K562 (cell line): ENCODE measurements around the gene PRC1. TPM values are rescaled to one million over a fixed set of nuclear protein-coding genes. Genes with fewer than 3 reads are reported as not detected.

Experiments used
- ATAC-seq: fragments of 200-7000 bp; cut with Tn5 transposase; 3 replicates; pipeline ENCODE4 v1.9.1; 2020; ENCODE audit warnings: moderate library complexity
- BruUV-seq: library from RNA; stranded (reverse); fragments of 400-500 nt; replicated peaks from 2 replicates; lab custom pipeline; 2021; lab: Mats Ljungman, UMichigan
- CTCF ChIA-PET: fragments of 300-600 bp; formaldehyde crosslinking; extraction: SDS; loops from one replicate; lab custom pipeline; 2021; ENCODE audit warnings: low intra/inter-chr PET ratio; lab: Yijun Ruan, JAX
- POLR2A ChIA-PET: fragments of 300-600, 350-650 bp; sonication (Branson Sonifier 250); formaldehyde crosslinking; extraction: SDS; loops from one replicate; lab custom pipeline; 2021; ENCODE audit warnings: antibody characterized with exemption, inconsistent platforms; lab: Yijun Ruan, JAX
- DNase-seq, 4 experiments: peaks; one replicate each; pipeline versions ENCODE4 v3.0.0 to v3.0.0-alpha.2; 2011 to 2018; ENCODE audit warnings: low spot score in 3 of 4, mixed read lengths in 3 of 4; ENCODE audit errors: extremely low read depth in 1 of 4
- FAIRE-seq: peaks from 2 replicates; lab custom pipeline; 2011; peaks lifted over from hg19 to GRCh38; lab: Jason Lieb, UNC
- H2AFZ ChIP-seq: 2 replicates; pipeline ENCODE4 v1.6.0; 2011; ENCODE audit warnings: low read depth, low read length, control low read depth, inconsistent platforms
- H3K27ac ChIP-seq: fragments of 200-600 bp; 3 replicates; pipeline ENCODE4 v1.8.0; 2011; ENCODE audit warnings: low read depth, mild to moderate bottlenecking, control low read depth, inconsistent platforms, low read length, moderate library complexity, mixed read lengths; ENCODE audit errors: extremely low read depth
- H3K27me3 ChIP-seq, 2 experiments: fragments of 300-600 bp in 1 of 2; 2 replicates in 1 of 2; 3 replicates in 1 of 2; pipeline versions ENCODE4 v1.6.0 to v1.8.0; 2011; ENCODE audit warnings: inconsistent platforms in 2 of 2, low read length in 2 of 2, mild to moderate bottlenecking in 1 of 2, mixed read lengths in 1 of 2, moderate library complexity in 1 of 2; ENCODE audit not compliant: control insufficient read depth in 2 of 2, insufficient read depth in 2 of 2
- H3K36me3 ChIP-seq: fragments of 300-600 bp; 3 replicates; pipeline ENCODE4 v1.8.0; 2011; ENCODE audit warnings: mild to moderate bottlenecking, low read length, inconsistent platforms; ENCODE audit not compliant: control insufficient read depth, insufficient read depth
- H3K4me1 ChIP-seq, 2 experiments: fragments of 200-600 bp in 1 of 2; replicated peaks in 1 of 2; 2 replicates in 1 of 2; 3 replicates in 1 of 2; pipeline versions ENCODE4 v1.5.1 to v1.8.0; 2011; ENCODE audit warnings: inconsistent platforms in 2 of 2, low read length in 2 of 2, mild to moderate bottlenecking in 1 of 2, mixed read lengths in 1 of 2, moderate library complexity in 1 of 2; ENCODE audit not compliant: control insufficient read depth in 2 of 2, insufficient read depth in 2 of 2
- H3K4me2 ChIP-seq: 2 replicates; pipeline ENCODE4 v1.6.1; 2011; ENCODE audit warnings: low read length, control low read depth, inconsistent platforms, mixed read lengths; ENCODE audit not compliant: insufficient read depth
- H3K4me3 ChIP-seq: fragments of 200-600 bp; sonication (generic), shearing (Covaris generic); 2 replicates; pipeline ENCODE4 v1.5.1; 2016; ENCODE audit warnings: control low read depth, inconsistent platforms
- H3K79me2 ChIP-seq: fragments of 200-600 bp; 3 replicates; pipeline ENCODE4 v1.8.0; 2011; ENCODE audit warnings: low read length, inconsistent platforms; ENCODE audit not compliant: control insufficient read depth, insufficient read depth
- H3K9ac ChIP-seq, 2 experiments: 2 replicates each; pipeline versions ENCODE4 v1.6.0 to v1.6.1; 2011; ENCODE audit warnings: low read depth in 2 of 2, low read length in 2 of 2, control low read depth in 1 of 2, inconsistent platforms in 1 of 2, mild to moderate bottlenecking in 1 of 2, mixed read lengths in 1 of 2; ENCODE audit not compliant: insufficient read depth in 1 of 2
- H3K9me1 ChIP-seq: one replicate; pipeline ENCODE4 v1.6.0; 2011; ENCODE audit warnings: inconsistent platforms, mild to moderate bottlenecking, low read length, moderate library complexity; ENCODE audit not compliant: control insufficient read depth, insufficient read depth
- H3K9me3 ChIP-seq: replicated peaks from 2 replicates; pipeline ENCODE4 v1.5.1; 2011; ENCODE audit warnings: low read depth, low read length, inconsistent platforms; ENCODE audit not compliant: control insufficient read depth, insufficient read depth
- H4K20me1 ChIP-seq: replicated peaks from 2 replicates; pipeline ENCODE4 v1.6.1; 2011; ENCODE audit warnings: low read length, inconsistent platforms, mixed read lengths; ENCODE audit not compliant: control insufficient read depth, insufficient read depth
- ATF1 ChIP-seq, 2 experiments: fragments of 450-650 bp in 1 of 2; IDR thresholded peaks; 2 replicates each; pipeline ENCODE4 v1.6.1; 2016; ENCODE audit warnings: missing compliant biosample characterization in 1 of 2, missing genetic modification characterization in 1 of 2
- C11orf30 ChIP-seq: fragments of 450-650 bp; IDR thresholded peaks from 2 replicates; pipeline ENCODE4 v1.6.1; 2016; ENCODE audit warnings: low read depth, mild to moderate bottlenecking
- CREB1 ChIP-seq, 2 experiments: sonication (generic) in 1 of 2; formaldehyde crosslinking in 1 of 2; IDR thresholded peaks; 2 replicates each; pipeline versions ENCODE4 v1.6.1 to v1.8.0; 2012 to 2022; ENCODE audit warnings: inconsistent platforms in 1 of 2, mild to moderate bottlenecking in 1 of 2, missing genetic modification reagents in 1 of 2, moderate library complexity in 1 of 2
- CTBP1 ChIP-seq: fragments of 450-650 bp; IDR thresholded peaks from 2 replicates; pipeline ENCODE4 v1.6.1; 2016; ENCODE audit warnings: borderline replicate concordance
- FOXJ2 ChIP-seq: fragments of 200-800 bp; sonication (Bioruptor generic); IDR thresholded peaks from 2 replicates; pipeline ENCODE4 v1.6.1; 2016; ENCODE audit warnings: missing genetic modification characterization, missing compliant biosample characterization
- FUS ChIP-seq: fragments of 200-400 bp; formaldehyde crosslinking; optimal IDR thresholded peaks from 2 replicates; pipeline ENCODE3; 2017; ENCODE audit warnings: low read depth, low read length
- GATAD2A ChIP-seq: fragments of 450-650 bp; IDR thresholded peaks from 2 replicates; pipeline ENCODE4 v1.6.1; 2017
- HNRNPH1 ChIP-seq: fragments of 200-400 bp; formaldehyde crosslinking; optimal IDR thresholded peaks from 2 replicates; pipeline ENCODE3; 2017; ENCODE audit warnings: low read depth, mild to moderate bottlenecking, low read length, moderate library complexity
- HNRNPUL1 ChIP-seq: fragments of 200-400 bp; formaldehyde crosslinking; IDR thresholded peaks from 2 replicates; pipeline ENCODE4 v1.6.1; 2017; ENCODE audit warnings: low read length
- MAFF ChIP-seq: IDR thresholded peaks from 2 replicates; pipeline ENCODE4 v1.6.1; 2012; ENCODE audit warnings: low read length, improper control_type of control experiment
- RBM39 ChIP-seq: fragments of 200-400 bp; formaldehyde crosslinking; optimal IDR thresholded peaks from 2 replicates; pipeline ENCODE3; 2018; ENCODE audit warnings: low read depth, low read length
- SMC3 ChIP-seq: conservative IDR thresholded peaks from 2 replicates; pipeline ENCODE4 v1.6.1; 2011; ENCODE audit warnings: low read depth, low read length, improper control_type of control experiment; ENCODE audit not compliant: insufficient read depth
- U2AF1 ChIP-seq: fragments of 200-400 bp; formaldehyde crosslinking; optimal IDR thresholded peaks from 2 replicates; pipeline ENCODE3; 2017; ENCODE audit warnings: mild to moderate bottlenecking, low read depth, low read length, moderate library complexity
- U2AF2 ChIP-seq: fragments of 200-400 bp; formaldehyde crosslinking; optimal IDR thresholded peaks from 2 replicates; pipeline ENCODE3; 2017; ENCODE audit warnings: low read depth, mild to moderate bottlenecking, low read length
- ZBTB1 ChIP-seq: sonication (generic); formaldehyde crosslinking; IDR thresholded peaks from 2 replicates; pipeline ENCODE4 v1.8.1; 2023; ENCODE audit warnings: missing genetic modification reagents, low read depth, mild to moderate bottlenecking, borderline replicate concordance
- ZFP1 ChIP-seq: fragments of 450-650 bp; formaldehyde crosslinking; IDR thresholded peaks from 2 replicates; pipeline ENCODE4 v1.4.0; 2020; ENCODE audit warnings: mild to moderate bottlenecking, mixed read lengths
- ZNF316 ChIP-seq: fragments of 450-650 bp; IDR thresholded peaks from 2 replicates; pipeline ENCODE4 v1.6.1; 2016
- ZNF551 ChIP-seq: fragments of 250-450 bp; sonication (Bioruptor Pico); IDR thresholded peaks from 2 replicates; pipeline ENCODE4 v1.5.0; 2021; ENCODE audit warnings: mild to moderate bottlenecking, moderate library complexity
- WGBS: fragments of 100-300 bp; shearing (Covaris generic); methylation state at CpG from one replicate; pipeline ENCODE4 v1.1.6; 2016; ENCODE audit warnings: low coverage, mixed read lengths; ENCODE audit not compliant: insufficient coverage; ENCODE audit errors: missing lambda C conversion rate; 5-methylcytosine and 5-hydroxymethylcytosine counted together
- in situ Hi-C: fragments of 300-500 bp; cut with MboI; formaldehyde crosslinking; loops from 4 replicates; pipeline ENCODE4 v1.15.0; 2018; ENCODE audit warnings: inconsistent platforms, mixed read lengths
- intact Hi-C: fragments of 100-400 bp; cut with micrococcal nuclease; formaldehyde crosslinking; loops from 2 replicates; pipeline ENCODE4 v1.14.2; 2022
- polyA plus RNA-seq, 8 experiments: library from polyadenylated mRNA; depleted of rRNA in 4 of 8; stranded (reverse) in 5 of 8; unstranded in 3 of 8; fragments of >200 nt; fragmentation: Nextera tagmentation in 2 of 8; fragmentation: Illumina TruSeq in 1 of 8; extraction: Ambion mirVana in 2 of 8; extraction: Trizol in 1 of 8; gene quantifications; 2 replicates each; pipeline versions ENCODE4 v1.2.1 to v1.2.3, GENCODE V29; 2011 to 2014; ENCODE audit warnings: inconsistent platforms in 1 of 8, missing spikeins in 1 of 8
- total RNA-seq, 7 experiments: library from RNA; depleted of rRNA in 6 of 7; stranded (reverse); fragments of >200 nt in 6 of 7; fragmentation: Illumina TruSeq in 2 of 7; extraction: Trizol in 2 of 7; gene quantifications; 2 replicates each; pipeline versions ENCODE4 v1.2.1 to v1.2.3, GENCODE V29; 2011 to 2021; ENCODE audit warnings: low replicate concordance in 1 of 7

The PRC1 gene
- total and polyA plus RNA-seq, 9 of the 15 experiments (the other 6 are each of a cell fraction or from before 2014, with no cell fraction given), result 156 to 391 (median 240) TPM

DNA sequence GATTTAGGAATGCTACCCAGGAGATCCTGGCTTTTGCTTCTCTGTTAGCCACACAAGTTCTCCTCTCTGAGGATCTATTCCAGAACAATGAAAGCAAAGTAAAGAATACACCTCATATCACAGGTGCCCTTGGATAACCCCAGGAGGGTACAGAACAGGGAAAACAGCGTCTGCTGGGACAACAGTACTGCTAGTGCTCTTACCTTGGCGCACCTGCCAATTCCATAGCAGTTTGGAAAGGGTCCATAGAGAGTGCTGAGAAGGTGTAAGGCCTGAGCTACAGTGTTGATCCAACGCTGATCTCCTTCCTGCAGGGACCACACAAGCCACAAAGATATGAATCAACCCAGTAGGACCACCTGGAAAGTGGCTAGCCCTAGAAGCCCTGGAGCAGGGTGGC lies 12.9 kb upstream of the PRC1 start:
- CTCF ChIA-PET, result no interaction called here
- intact Hi-C loops, result no loop called here

DNA sequence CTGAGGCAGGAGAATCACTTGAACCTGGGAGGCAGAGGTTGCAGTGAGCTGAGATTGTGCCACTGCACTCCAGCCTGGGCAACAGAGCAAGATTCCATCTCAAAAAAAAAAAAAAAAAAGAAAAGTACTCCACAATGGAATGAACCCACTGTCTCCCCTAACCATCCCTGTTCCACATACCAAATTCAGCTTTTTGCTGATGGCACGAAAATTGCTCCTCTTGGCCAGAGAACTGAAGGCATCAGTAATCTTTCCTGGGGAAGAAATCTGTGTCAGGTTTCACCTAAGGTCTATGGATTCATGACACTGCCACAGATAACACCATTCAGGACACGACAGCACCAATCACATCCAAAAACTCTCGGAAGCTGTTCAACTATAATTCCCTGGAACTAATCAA lies 6.9 kb upstream of the PRC1 start:
- Histone ChIP-seq H2AFZ (no peak overlapping the region), H3K27me3 (no peaks in the 10 kb centered on the region), H3K4me2 (no peak overlapping the region), H3K9me3 (no peaks in the 10 kb centered on the region), H3K4me3 (no peak overlapping the region), H3K9me1 (no peaks in the 10 kb centered on the region), H3K9ac (no peak overlapping the region), H3K36me3 (peaks cover 76% of the 10 kb centered on the region), H3K27ac (no peak overlapping the region), H3K79me2 (peaks cover 2% of the 10 kb centered on the region; the same call in 1 of the 3 replicates), H4K20me1 (0 out of 2 replicates have a peak, but pooled peaks cover under 1% of the 10 kb centered on the region), H3K4me1 (peaks cover 9 to 12% of the 10 kb centered on the region in 2 experiments; a peak in 4 of 5 replicates)
- WGBS, result 53% methylated on average over 3 of the region's 3 CpGs
- FAIRE-seq (no peak), ATAC-seq (no peak), DNase-seq (no peak)
- no TSS peak for BruUV-seq
- CTCF ChIA-PET, result no interaction called here
- intact Hi-C loops (no loop called here), in situ Hi-C loops (no loop called here)
- no peak for TF ChIP-seq ZNF551 (CRISPR knock-in tag)
- TF ChIP-seq ZNF316, result peak; percentile 71
- 0 out of 2 replicates have a peak, but pooled peaks have one; percentile 1 for TF ChIP-seq MAFF
- peak; percentile 48; the same call in 1 of the 2 replicates for TF ChIP-seq C11orf30
- TF ChIP-seq ZFP1 (CRISPR knock-in tag), result no peak
- no peak for TF ChIP-seq FUS
- POLR2A ChIA-PET, result interaction anchor here (1.3 to 1.6 kb wide), 2 partner anchors 18 to 22 kb away, joined by 3 to 4 read pairs; no protein-coding TSS in a partner anchor

More for the DNA sequence above, 12.9 kb upstream of the PRC1 start:
- H3K79me2 ChIP-seq, result no peaks in the 10 kb centered on the region
- no peak overlapping the region for H3K4me2 ChIP-seq
- WGBS, result 80% methylated on average over 3 of the region's 3 CpGs
- H3K9ac ChIP-seq, result no peak overlapping the region
- DNase-seq (no peak), ATAC-seq (no peak), FAIRE-seq (no peak)
- no peaks in the 10 kb centered on the region for H3K9me1 ChIP-seq
- no peak overlapping the region for H3K27ac ChIP-seq
- BruUV-seq, result no TSS peak
- H3K4me3 ChIP-seq, result no peak overlapping the region
- H4K20me1 ChIP-seq, result 0 out of 2 replicates have a peak, but pooled peaks cover 2% of the 10 kb centered on the region
- no peak overlapping the region for H2AFZ ChIP-seq
- H3K36me3 ChIP-seq, result peaks cover 67% of the 10 kb centered on the region; the same call in 2 of the 3 replicates
- TF ChIP-seq FOXJ2, result no peak
- TF ChIP-seq HNRNPUL1, result no peak
- TF ChIP-seq HNRNPH1, result no peak
- TF ChIP-seq RBM39, result no peak
- TF ChIP-seq ZBTB1, result no peak
- TF ChIP-seq U2AF1, result no peak
- TF ChIP-seq U2AF2, result no peak
- TF ChIP-seq CTBP1, result no peak
- TF ChIP-seq GATAD2A, result no peak
- TF ChIP-seq ATF1 (CRISPR knock-in tag; IDR thresholded peaks at IDR 0.05), result no peak
- TF ChIP-seq ATF1 (tag; IDR thresholded peaks at IDR 0.05), result no peak
- no peak for TF ChIP-seq SMC3
- TF ChIP-seq CREB1 (IDR thresholded peaks at IDR 0.05), result no peak
- no peak for TF ChIP-seq CREB1 (CRISPR knock-in tag; IDR thresholded peaks at IDR 0.05)
- POLR2A ChIA-PET, result interaction anchor here (0.6 to 1.9 kb wide), 7 partner anchors 10 to 262 kb away, joined by 3 to 6 read pairs (median 5); partner anchors contain the start of gene PRC1
- no peaks in the 10 kb centered on the region for H3K9me3 ChIP-seq
- H3K4me1 ChIP-seq, result peaks cover 9 to 20% of the 10 kb centered on the region in 2 experiments; a peak in 4 of 5 replicates
- H3K27me3 ChIP-seq, result no peaks in the 10 kb centered on the region
- in situ Hi-C loops, result no loop called here
